GM19023 (cell line): ENCODE results near the gene NUP205.
A peak's percentile ranks its signal among the peaks of the same experiment; 100 is the strongest.
"Not testable (repeated sequence)": the region's sequence is repeated elsewhere in the genome, so short reads cannot be mapped to it uniquely, and the experiment has no call there.

ENCODE experiments used
- ATAC-seq: cut with Tn5 transposase; IDR thresholded peaks from one replicate; pipeline ENCODE4 v1.9.1; 2021; ENCODE audit warnings: mild to moderate bottlenecking, moderate library complexity; ENCODE audit not compliant: unreplicated experiment

The NUP205 gene

GRCh38 chr7:135617781-135618180, 60.1 kb downstream of the NUP205 start:
- no peak for ATAC-seq

- ATAC-seq = no peak
Observed at GRCh38 chr7:135618510-135618909, 60.8 kb downstream of the NUP205 start.

GRCh38 chr7:135620447-135620846, 62.7 kb downstream of the NUP205 start:
- no peak for ATAC-seq

- no peak for ATAC-seq
Observed at GRCh38 chr7:135620980-135621850, 63.5 kb downstream of the NUP205 start.

- ATAC-seq = no peak
Observed at GRCh38 chr7:135634191-135634878, 76.6 kb downstream of the NUP205 start.

- ATAC-seq = not testable (repeated sequence)
Observed at GRCh38 chr7:135639690-135640089, 82.0 kb downstream of the NUP205 start.

GRCh38 chr7:135644154-135644553, 86.4 kb downstream of the NUP205 start:
- no peak for ATAC-seq

- no peak for ATAC-seq
Observed at GRCh38 chr7:135644729-135645128, 87.0 kb downstream of the NUP205 start.

GRCh38 chr7:135645296-135645904, 87.7 kb downstream of the NUP205 start:
- peak; percentile 55 for ATAC-seq

GRCh38 chr7:135647755-135648154, 90.0 kb downstream of the NUP205 start:
- no peak for ATAC-seq

- no peak for ATAC-seq
Observed at GRCh38 chr7:135648235-135648634, 90.5 kb downstream of the NUP205 start.

- ATAC-seq = no peak
Observed at GRCh38 chr7:135650831-135651573, 93.3 kb downstream of the NUP205 start.

- ATAC-seq = no peak
Observed at GRCh38 chr7:135653340-135654080, 95.8 kb downstream of the NUP205 start.

- no peak for ATAC-seq
Observed at GRCh38 chr7:135658564-135658963, 100.8 kb downstream of the NUP205 start.

- ATAC-seq = no peak
Observed at GRCh38 chr7:135659159-135659846, 101.6 kb downstream of the NUP205 start.

- no peak for ATAC-seq
Observed at GRCh38 chr7:135661311-135662122, 103.8 kb downstream of the NUP205 start.

- ATAC-seq = no peak
Observed at GRCh38 chr7:135662123-135662372, 104.3 kb downstream of the NUP205 start.

- ATAC-seq = peak; percentile 98
Observed at GRCh38 chr7:135662373-135663114, 104.8 kb downstream of the NUP205 start, which contains the start of gene STMP1. TSS of gene STMP1 (plus strand) at chr7:135662514.
